HEK293 (cell line): Measurements from ENCODE around the gene SLC28A1.

ENCODE experiments used
- ZBTB11 ChIP-seq: fragments of 450-650 bp; formaldehyde crosslinking; conservative IDR thresholded peaks from 2 replicates; pipeline ENCODE4 v1.5.1; 2016; ENCODE audit warnings: low read depth, missing biosample characterization, missing genetic modification characterization
- TF ChIP-seq, protein P1 (sequence below): fragments of 450-650 bp; formaldehyde crosslinking; IDR thresholded peaks from 2 replicates; pipeline ENCODE4 v1.5.1; 2016; ENCODE audit warnings: missing biosample characterization, missing genetic modification characterization, borderline replicate concordance
- TF ChIP-seq, protein P2 (sequence below): fragments of 450-650 bp; formaldehyde crosslinking; IDR thresholded peaks from 2 replicates; pipeline ENCODE4 v1.5.1; 2016; ENCODE audit warnings: missing biosample characterization, missing genetic modification characterization

DNA sequence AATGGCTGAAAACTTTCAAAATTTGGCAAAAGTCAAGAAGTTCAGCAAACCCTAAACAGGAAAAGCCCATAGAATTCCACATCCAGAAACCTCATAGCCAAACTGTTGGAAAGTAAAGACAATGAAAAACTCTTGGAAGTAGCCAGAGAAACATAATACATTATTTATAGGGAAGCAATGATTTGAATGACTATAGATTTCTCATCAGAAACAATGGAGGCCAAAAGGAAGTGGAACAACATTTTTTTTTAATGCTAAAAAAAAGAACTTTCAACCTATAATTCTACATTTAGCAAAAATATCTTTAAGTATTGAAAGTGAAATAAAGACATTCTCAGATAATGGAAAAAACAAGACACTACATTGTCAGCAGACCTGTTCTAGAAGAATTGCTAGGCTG lies 37.1 kb upstream of the SLC28A1 start:
- TF ChIP-seq, protein P1, sequence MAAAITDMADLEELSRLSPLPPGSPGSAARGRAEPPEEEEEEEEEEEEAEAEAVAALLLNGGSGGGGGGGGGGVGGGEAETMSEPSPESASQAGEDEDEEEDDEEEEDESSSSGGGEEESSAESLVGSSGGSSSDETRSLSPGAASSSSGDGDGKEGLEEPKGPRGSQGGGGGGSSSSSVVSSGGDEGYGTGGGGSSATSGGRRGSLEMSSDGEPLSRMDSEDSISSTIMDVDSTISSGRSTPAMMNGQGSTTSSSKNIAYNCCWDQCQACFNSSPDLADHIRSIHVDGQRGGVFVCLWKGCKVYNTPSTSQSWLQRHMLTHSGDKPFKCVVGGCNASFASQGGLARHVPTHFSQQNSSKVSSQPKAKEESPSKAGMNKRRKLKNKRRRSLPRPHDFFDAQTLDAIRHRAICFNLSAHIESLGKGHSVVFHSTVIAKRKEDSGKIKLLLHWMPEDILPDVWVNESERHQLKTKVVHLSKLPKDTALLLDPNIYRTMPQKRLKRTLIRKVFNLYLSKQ (tag by site-specific recombination) = no peak
- TF ChIP-seq, protein P2, sequence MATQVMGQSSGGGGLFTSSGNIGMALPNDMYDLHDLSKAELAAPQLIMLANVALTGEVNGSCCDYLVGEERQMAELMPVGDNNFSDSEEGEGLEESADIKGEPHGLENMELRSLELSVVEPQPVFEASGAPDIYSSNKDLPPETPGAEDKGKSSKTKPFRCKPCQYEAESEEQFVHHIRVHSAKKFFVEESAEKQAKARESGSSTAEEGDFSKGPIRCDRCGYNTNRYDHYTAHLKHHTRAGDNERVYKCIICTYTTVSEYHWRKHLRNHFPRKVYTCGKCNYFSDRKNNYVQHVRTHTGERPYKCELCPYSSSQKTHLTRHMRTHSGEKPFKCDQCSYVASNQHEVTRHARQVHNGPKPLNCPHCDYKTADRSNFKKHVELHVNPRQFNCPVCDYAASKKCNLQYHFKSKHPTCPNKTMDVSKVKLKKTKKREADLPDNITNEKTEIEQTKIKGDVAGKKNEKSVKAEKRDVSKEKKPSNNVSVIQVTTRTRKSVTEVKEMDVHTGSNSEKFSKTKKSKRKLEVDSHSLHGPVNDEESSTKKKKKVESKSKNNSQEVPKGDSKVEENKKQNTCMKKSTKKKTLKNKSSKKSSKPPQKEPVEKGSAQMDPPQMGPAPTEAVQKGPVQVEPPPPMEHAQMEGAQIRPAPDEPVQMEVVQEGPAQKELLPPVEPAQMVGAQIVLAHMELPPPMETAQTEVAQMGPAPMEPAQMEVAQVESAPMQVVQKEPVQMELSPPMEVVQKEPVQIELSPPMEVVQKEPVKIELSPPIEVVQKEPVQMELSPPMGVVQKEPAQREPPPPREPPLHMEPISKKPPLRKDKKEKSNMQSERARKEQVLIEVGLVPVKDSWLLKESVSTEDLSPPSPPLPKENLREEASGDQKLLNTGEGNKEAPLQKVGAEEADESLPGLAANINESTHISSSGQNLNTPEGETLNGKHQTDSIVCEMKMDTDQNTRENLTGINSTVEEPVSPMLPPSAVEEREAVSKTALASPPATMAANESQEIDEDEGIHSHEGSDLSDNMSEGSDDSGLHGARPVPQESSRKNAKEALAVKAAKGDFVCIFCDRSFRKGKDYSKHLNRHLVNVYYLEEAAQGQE (tag by site-specific recombination) = no peak
- no peak for TF ChIP-seq ZBTB11 (tag by site-specific recombination)
